ENCODE results near the gene TNFRSF14.
"Not testable (repeated sequence)": the region's sequence is repeated elsewhere in the genome, so short reads cannot be mapped to it uniquely, and the experiment has no call there.

TNFRSF14 gene

GRCh38 chr1:2554621-2555387 is 1.4 kb upstream of the TNFRSF14 start:
- peak; percentile 19 for DNase-seq

- peak; percentile 72 for DNase-seq
These were observed 416 bp upstream of the TNFRSF14 start for GRCh38 chr1:2555634-2556276.

GRCh38 chr1:2556678-2557481 is 709 bp downstream of the TNFRSF14 start:
- DNase-seq = no peak

GRCh38 chr1:2557482-2558400 is 1.6 kb downstream of the TNFRSF14 start:
- no peak for DNase-seq

GRCh38 chr1:2558420-2558819 is 2.2 kb downstream of the TNFRSF14 start:
- DNase-seq = no peak

- DNase-seq = no peak
These were observed 2.7 kb downstream of the TNFRSF14 start for GRCh38 chr1:2558861-2559260.

- DNase-seq = no peak
These were observed 3.5 kb downstream of the TNFRSF14 start for GRCh38 chr1:2559509-2560298.

- no peak for DNase-seq
These were observed 4.3 kb downstream of the TNFRSF14 start for GRCh38 chr1:2560299-2561073.

GRCh38 chr1:2561446-2561845 is 5.3 kb downstream of the TNFRSF14 start:
- DNase-seq = no peak

- no peak for DNase-seq
These were observed 6.0 kb downstream of the TNFRSF14 start for GRCh38 chr1:2561898-2562895.

GRCh38 chr1:2563205-2563604 is 7.0 kb downstream of the TNFRSF14 start:
- DNase-seq = no peak

GRCh38 chr1:2564006-2564814 is 8.0 kb downstream of the TNFRSF14 start:
- no peak for DNase-seq

GRCh38 chr1:2564815-2565374 is 8.7 kb downstream of the TNFRSF14 start:
- DNase-seq = no peak

GRCh38 chr1:2566101-2567045 is 10.2 kb downstream of the TNFRSF14 start:
- DNase-seq = no peak

- DNase-seq = no peak
These were observed 11.0 kb downstream of the TNFRSF14 start for GRCh38 chr1:2567083-2567679.

- not testable (repeated sequence) for DNase-seq
These were observed 12.1 kb downstream of the TNFRSF14 start for GRCh38 chr1:2568187-2568816.
